Hypothalamus (tissue), 51 donors: ENCODE data around the gene UBR2.
"Not testable (repeated sequence)": the region's sequence is repeated elsewhere in the genome, so short reads cannot be mapped to it uniquely, and the experiment has no call there.

Source experiments
- DNase-seq, 51 donors: peaks; one replicate each; lab custom pipeline; 2025; lab: John Stamatoyannopoulos, UW

Gene UBR2

DNA sequence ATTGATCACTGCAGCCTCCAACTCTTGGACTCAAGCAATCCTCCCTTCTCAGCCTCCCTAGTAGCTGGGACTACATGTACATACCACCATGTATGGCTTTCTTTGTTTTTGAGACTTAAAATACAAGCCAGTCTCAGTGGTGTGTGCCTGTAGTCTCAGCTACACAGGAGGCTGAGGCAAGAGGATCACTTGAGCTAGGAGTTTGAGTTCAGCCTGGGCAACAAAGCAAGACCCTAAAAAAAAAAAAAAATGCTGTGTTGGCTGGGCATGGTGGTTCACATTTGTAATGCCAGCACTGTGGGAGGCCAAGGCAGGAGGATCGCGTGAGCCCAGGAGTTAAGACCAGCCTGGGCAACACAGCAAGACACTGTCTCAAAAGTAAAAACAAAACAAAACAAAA lies 51.7 kb downstream of the UBR2 start:
- no peak for DNase-seq

DNA sequence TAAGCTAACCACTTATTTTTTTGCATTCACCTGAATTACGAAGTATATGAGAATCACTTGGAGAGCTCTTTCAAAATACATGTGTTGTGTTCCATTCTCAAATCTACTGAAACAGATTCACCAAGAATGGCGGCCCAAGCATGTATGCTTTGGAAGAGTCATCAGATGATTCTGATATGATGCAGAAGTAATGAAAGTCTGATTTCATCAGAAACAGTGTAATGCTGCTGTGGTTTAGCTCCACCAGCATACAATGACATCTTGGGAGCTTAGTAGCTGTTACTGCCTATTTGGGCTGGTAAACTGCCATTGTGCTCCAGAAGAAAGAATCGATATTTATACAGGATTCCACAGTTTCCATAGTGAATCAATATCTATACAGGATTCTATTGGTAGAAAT lies 52.9 kb downstream of the UBR2 start:
- DNase-seq, result peak in 1 of 51 donors; percentile 1

DNA sequence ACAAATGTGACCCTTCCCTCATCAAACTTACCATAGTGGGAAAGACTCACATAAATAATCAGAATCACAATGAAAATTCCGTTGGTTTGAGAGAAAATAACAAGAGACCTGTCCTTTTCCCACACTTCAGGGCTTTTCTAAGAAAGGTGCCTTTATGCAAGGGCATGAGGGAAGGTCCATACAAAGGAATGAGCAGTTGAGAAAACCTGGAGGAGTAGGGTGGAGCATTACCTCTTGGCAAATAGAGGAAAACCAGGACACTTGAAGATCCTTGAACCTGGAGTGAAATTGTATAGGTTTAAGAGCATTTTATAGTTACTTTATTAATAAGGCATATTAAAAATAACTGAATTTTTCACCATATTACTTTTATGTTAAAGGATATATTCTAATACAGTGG lies 54.3 kb downstream of the UBR2 start:
- no peak for DNase-seq

DNA sequence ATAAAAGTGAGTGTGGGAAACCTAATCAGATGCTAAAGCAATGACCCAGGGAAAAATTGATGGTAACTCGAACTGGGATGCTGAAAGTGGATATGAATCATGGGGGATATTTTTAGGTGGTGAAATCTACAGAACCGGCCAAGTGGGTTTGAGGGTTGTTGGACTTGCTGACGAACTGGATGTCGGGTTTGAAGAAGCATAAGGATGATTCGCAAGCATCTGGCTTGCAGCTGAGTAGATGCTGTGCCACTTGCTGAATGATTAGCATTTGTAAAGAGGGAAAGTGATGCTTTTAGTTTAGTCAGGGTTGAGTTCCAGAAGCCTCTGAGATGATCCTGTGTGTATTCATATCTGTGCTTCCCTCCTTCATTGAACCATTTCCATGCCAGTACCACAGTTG lies 54.9 kb downstream of the UBR2 start:
- peak in 3 of 51 donors; percentile 4 to 19 (median 12) for DNase-seq

DNA sequence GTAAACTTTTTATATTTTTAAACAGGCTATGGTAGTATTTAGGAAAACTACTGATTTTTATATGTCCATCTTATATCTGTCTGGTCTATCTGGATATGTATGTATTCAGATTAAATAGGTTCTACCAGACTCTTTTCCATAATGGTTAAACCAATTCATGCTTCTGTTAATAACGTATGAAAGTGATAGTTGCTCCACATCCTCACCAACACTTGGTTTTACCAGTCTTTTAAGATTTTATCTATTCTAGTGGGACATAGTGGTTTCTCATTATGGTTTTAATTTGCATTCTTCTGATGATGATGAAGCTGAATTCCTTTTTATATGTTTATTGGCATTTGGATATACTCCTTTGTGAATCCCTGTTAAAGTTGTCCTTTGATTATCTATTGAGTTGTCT lies 56.1 kb downstream of the UBR2 start:
- DNase-seq, result no peak

DNA sequence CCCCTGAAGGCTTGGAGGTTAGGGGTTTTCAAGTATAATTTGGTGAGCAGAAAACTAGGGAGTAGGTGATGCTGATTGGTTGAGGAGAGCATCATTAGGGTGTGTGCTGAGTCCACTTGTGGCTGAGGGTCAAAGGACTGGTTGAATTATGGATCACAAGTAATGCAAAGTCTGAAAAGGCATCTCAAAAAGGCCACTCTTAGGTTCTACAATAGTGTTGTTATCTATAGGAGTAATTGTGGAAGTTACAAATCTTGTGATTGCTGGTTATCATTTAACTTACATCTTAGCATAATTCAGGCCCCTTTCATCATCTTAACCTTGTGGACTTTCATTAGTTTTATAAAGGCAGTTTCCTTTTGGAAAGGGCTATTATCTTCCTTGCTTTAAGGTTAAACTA lies 60.8 kb downstream of the UBR2 start:
- DNase-seq, result no peak

DNA sequence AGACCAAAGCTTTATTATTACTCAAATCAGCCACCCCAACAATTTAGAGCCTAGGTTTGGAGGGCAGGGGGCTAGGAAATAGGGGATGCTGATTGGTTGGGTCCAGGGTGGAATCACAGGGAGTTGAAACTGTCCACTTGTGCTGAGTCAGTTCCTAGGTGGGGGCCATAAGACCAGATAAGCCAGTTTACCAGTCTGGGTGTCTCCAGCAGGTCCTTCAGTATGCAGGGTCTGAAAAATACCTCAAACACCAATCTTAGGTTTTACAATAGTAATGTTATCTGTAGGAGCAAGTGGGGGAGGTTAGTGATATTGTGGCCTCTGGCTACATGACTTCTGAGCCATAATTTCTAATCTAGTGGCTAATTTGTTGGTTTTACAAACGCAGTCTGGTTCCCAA lies 63.2 kb downstream of the UBR2 start:
- DNase-seq, result no peak

DNA sequence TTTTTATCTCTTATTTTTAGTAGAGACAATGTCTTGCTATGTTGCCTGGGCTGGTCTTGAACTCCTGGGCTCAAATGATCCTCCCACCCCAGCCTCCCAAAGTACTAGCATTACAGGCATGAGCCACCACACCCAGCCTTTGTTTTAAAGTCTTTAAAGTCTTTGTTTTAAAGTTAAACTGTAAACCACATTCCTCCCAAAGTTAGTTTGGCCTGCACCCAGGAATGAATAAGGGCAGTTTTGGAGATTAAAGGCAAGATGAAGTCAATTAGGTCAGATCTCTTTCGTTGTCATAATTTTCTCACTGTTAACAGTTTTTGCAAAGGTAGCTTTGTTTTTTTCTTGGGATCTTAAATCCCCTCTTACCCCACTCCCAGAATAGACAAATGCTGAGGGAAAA lies 63.8 kb downstream of the UBR2 start:
- no peak for DNase-seq

DNA sequence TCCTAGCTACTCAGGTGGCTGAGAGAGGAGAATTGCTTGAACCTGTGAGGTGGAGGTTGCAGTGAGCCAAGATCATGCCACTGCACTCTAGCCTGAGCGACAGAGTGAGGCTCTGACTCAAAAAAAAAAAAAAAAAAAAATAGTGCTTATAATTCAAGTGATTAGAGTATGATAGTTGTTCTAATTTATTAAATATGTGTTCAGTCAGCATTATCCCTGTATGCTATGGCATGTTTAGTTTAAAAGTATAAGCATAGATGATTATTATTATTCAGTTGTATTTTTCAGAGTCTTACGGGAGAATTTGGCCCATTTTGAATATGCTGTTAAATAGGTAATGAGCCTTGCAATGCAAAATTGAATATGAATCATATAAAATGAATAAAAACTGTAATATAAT lies 64.8 kb downstream of the UBR2 start:
- DNase-seq, result no peak

DNA sequence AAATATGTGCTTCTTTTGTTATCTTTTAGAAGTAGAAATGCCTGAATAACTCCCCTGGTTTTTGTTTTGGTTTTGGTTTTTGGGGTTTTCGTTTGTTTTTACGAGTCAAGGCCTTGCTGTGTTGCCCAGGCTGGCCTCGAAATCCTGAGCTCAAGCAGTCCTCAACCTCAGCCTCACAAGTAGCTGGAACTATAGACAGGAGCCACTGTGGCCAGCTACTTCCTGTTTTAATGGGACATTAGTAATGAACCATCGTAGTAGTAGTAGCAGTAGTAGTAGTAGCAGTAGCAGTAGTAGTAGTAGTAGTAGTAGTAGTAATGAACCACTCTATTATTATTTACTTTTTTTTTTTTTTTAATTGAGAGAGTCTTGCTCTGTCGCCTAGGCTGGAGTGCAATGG lies 66.0 kb downstream of the UBR2 start:
- DNase-seq, result no peak

DNA sequence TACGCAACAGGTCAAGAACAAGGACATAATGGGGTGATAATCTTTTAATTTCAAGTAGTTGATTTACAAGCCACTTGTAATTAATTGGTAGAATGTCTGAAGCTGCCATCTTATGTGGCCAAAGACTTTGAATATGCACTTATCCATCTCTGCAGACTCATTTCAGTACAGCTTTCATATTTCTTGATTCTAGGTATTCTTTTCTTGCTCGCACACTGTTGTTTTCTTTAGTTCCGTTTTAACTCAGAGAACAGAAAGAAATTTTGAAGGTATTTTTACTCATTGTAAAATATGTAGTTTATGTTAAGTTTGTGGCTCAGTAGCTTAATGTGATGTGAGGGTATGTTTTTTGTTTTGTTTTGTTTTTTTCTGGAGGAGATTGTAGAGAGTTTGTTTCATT lies 73.9 kb downstream of the UBR2 start:
- DNase-seq, result no peak

DNA sequence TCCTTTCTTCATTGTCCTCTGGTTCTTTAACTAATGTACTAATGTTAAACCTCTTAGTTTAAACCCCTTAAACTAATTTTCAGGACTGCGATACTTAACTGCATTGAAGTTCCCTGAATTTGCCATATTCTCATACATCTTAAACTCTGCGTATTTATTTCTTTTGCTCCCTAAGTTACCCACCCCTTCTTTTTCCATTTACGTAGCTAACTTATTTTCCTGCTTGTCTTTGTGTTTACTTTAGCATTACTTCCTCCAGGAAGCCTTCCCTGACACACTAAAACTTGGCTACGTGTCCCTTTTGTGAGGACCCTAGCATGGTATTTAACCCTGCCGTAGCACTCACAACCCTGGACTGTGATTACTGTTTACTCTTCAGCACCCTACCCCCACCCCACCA lies 79.0 kb downstream of the UBR2 start:
- no peak for DNase-seq

DNA sequence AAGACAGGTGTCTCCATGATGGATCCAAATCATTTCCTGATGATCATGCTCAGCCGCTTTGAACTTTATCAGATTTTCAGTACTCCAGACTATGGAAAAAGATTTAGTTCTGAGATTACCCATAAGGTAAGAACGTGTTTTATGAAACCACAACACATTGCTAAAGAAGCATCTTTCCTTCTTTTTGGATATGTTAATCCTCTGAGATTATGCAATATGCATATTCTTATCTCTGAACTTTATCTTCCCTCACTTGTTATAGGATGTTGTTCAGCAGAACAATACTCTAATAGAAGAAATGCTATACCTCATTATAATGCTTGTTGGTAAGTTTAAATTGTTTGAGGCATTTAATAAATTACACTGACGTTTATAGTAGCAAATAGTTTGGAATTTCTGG lies 80.4 kb downstream of the UBR2 start:
- DNase-seq, result no peak

DNA sequence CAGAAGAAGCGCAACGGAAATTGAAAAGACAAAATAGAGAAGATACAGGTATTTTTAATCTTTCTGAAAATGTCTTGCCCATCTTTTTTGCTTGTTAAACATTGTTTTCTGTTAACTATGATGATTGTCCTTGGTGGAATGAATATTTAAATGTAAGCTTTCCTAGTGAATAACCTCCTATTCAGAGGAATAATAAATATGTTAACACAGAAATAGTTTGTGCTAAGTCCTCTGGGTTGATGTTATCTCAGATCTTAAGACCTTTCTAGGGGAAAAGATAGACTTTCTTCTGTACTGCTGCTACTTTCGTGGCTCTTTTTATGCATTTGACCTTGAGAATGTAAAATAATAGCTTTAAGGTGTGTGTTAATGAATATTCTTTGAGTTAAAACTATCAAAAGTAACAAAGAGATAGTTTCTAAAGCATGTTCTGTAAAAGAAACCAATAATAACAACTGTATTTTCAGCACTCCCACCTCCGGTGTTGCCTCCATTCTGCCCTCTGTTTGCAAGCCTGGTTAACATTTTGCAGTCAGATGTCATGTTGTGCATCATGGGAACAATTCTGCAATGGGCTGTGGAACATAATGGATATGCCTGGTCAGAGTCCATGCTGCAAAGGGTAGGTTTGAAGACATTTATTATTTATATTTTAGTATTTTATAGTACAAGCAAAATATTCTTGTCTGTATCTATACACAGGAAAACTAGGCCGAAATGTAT lies 88.4 kb downstream of the UBR2 start:
- DNase-seq, result no peak

DNA sequence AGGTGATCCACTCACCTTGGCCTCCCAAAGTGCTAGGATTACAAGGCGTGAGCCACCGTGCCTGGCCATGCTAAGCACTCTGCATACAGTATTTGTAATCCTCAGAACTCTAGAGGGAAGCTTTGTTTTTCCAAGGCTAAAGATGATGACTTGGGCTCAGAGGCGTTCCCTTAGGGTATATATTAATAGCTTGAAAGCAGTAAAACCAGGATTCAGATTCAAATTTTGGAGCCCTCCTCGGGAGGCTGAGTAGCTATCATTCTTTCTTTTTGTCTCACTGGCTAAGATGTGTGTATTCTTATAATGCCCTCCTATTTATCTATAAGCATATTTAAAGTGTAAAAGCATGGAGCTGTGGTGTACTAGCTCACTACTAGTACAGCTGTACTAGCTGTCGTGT lies 90.0 kb downstream of the UBR2 start:
- no peak for DNase-seq

DNA sequence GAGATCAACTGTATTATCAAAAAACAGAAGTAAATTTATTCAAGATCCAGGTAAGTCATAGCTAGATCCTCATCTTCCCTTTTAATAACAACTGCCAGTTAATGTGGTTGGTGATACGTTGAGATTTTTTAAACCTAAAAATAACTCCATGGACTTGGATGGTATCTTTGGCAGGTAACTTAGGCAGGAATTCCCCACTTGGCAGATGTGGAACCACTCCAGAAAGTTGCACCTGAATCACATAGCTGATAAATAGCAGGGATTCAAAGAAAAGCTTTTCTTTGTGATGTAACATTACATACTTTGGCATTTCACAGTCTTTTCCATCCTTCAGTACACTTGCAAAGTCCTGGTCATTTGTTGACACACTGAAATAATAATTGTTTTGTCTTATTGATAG lies 96.0 kb downstream of the UBR2 start:
- no peak for DNase-seq

DNA sequence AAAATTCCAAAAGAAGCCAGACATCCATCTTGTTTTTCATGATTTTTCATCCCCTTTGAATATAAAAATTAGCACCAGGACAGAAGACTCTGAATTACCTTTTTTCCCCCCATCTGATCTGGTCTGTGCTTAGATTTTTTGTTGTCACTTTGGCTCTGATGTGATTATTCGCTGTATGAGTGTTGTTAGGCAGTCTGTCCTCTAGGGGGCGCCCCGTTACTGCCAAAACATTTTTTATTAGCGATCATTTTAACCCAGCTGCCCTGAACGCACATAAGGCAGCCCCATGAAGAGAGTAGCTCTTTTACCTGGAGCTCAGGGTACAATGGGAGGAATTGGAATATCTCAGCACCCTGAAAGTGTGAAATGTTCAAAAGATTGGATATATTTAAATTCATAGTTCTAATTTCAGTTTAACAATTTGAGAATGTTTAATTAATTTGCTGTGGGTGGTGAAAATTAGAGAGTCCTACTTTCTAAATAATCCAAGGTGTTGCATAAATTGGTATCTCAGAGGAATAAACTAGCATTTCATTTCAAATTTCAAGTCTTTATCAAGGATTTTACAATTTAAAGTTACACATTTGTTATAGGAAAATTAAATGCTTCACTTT lies 97.8 kb downstream of the UBR2 start:
- DNase-seq, result peak in 47 of 51 donors; percentile 2 to 84 (median 46)

DNA sequence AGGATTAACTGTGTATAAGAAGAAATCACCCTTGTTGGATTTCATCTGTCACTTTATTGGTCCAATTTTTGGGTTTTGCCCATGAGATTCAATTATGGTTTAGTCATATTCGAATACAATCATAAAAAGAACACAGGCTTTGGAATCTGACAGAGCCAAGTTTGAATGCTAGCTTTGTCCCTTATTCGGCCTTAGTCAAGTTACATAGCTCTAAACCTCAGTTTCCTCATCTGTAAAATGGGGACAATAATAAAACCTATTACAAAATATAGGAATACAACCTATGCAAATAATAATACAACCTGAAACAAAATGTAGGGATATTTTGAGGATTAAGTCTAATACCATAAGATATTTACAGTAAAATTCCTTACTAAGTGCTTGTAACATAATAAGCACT lies 100.9 kb downstream of the UBR2 start:
- no peak for DNase-seq

DNA sequence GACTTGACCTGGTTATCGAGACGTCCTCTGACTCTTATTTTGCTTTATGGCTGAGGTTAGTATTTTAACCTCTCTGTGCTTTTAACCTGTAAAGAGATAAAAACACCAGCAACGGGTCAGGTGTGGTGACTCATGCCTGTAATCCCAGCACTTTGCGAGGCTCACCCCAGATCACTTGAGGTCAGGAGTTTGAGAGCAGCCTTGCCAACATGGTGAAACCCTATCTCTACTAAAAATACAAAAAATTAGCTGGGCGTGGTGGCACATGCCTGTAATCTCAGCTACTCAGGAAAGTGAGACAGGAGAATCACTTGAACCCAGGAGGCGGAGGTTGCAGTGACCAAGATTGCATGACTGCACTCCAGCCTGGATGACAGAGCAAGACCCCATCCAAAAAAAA lies 110.5 kb downstream of the UBR2 start:
- not testable (repeated sequence) for DNase-seq

DNA sequence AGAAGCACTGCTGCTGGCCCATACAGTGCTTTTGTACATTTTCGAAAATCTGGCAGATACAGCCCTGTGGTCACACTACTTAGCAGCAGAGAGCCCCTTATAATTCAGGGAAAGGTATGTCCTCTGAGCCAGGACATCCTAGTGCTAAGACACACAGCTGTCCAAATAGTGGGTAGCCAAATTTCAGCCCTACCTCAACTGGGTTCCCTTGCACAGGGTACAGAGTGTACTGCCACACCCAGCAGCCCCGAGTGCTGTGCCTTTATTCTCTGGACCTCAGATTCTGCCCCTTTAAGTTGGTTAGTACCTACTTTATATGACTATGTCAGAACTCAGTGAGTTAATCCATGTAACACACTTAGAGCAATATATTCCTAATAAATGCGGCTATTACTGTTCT lies 111.0 kb downstream of the UBR2 start:
- DNase-seq, result no peak

DNA sequence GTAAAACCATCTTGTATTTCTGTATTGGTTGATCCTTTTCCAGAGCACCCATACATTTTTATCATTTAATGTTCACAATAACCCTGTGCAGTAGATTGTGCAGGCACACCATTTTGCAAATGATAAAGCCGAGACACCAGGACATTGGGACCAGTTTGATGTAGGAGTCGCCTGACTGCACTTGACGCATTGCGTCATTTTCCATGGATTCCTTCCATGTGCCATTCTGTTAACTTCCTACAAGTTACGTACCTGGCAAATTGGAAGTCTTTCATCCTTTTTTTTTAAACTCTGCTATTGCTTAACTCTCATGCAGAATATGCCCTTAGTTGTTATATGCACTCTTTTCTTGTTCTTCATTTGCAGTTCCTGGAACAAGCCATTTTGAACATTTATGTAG lies 115.5 kb downstream of the UBR2 start:
- DNase-seq, result no peak

DNA sequence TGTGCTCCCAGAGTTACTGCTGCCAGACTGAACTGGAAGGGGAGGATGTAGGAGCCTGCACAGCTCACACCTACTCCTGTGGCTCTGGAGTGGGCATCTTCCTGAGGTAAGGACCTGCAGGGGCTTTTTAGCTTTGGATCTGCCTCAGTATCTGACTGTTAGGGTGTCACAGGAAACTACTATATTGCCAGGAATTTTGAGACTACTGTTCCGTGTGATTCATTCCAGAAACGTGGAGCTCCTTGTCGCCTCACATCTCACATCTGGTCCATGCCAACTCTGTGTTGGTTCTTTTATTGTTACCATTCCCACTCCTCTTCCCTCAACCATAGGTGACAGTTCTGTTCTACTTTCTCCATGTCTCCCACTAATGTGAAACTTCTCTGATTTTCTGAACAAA lies 124.5 kb downstream of the UBR2 start:
- DNase-seq, result no peak

DNA sequence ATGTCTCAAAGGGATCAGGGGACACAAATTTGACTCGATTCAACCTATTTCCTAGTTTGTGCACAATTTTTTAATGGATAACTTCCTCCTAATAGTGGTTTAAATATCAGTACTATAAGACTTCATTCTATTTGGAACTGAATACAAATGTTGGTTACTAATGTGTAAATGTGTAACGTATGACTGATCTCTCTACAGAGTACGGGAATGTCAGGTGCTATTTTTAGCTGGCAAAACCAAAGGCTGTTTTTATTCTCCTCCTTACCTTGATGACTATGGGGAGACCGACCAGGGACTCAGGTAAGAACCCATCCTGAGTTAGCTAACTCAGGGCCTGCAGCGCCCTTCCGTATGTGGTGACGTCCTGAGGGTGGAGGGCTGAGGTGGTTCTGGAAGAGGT lies 125.5 kb downstream of the UBR2 start:
- DNase-seq, result no peak
